ENCODE results near the gene RIC3.

Gene RIC3, protein sequence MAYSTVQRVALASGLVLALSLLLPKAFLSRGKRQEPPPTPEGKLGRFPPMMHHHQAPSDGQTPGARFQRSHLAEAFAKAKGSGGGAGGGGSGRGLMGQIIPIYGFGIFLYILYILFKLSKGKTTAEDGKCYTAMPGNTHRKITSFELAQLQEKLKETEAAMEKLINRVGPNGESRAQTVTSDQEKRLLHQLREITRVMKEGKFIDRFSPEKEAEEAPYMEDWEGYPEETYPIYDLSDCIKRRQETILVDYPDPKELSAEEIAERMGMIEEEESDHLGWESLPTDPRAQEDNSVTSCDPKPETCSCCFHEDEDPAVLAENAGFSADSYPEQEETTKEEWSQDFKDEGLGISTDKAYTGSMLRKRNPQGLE

GRCh38 chr11:8168485-8169257 is at the start of gene RIC3:
Gene RIC3 (minus strand): TSS chr11:8169025. CDS start chr11:8168989, 36 bp downstream.
- DNase-seq (ENCODE audit: low read depth, low spot score), result peak; percentile 8

DNA sequence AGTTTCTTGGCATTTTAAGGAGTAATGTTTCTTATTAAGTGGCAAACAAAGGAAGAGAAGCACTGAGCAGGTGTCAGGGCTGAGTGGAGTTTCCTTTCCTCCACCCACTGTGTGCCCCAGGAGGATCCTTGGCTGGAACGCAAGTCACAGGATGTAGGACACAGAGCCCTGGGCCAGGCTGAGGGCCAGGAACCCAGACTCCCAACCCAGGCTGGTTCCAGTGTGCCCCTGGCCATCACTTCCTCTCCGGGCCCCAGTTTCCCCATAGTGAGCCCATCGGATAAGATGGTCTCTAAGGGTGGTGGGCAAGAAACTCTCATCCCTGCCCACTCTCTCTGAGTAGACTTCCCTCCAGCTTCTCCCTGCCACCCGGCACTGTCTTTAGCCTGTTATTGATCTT is 49.6 kb upstream of the RIC3 start:
- no peak for DNase-seq (ENCODE audit: low read depth, low spot score)

DNA sequence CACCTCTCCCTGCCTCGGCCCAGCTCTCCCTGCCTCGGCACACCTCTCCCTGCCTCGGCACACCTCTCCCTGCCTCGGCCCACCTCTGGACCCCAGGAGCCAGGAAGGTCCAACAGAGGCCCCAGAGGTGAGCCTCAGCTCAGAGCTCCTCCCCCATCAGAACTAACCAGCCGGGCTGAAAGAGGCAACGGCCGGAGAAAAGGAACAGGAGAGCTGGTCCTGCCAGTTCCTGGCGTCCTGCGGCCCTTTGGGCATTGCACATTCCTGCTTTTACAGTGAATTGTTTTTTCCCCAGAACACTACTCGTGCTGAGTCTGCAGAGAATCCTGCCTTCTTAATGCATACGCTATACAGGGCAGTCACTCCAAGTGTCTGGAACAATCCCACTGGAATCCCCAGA is 49.1 kb upstream of the RIC3 start:
- DNase-seq (ENCODE audit: low read depth, low spot score), result no peak

DNA sequence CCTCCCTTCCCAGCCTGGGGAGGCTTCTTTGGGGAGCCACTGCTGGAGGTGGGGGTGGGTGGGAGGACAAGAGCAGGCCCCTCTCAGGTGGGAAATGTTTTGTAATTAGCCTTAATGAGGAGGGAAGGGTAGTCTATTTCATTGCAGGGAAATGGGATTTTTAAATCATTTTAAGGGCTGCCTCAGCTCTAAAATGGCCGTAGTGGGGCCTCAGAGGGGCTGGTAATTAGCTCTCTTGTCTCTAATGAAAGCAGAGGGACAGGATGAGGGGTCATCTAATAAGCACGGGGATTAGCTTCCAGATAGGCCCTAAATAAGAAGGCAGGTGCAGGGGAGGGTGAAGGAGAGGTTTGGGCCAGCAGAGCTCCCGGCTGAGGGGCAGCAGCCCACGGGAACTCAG is 48.3 kb upstream of the RIC3 start:
- no peak for DNase-seq (ENCODE audit: low read depth, low spot score)

DNA sequence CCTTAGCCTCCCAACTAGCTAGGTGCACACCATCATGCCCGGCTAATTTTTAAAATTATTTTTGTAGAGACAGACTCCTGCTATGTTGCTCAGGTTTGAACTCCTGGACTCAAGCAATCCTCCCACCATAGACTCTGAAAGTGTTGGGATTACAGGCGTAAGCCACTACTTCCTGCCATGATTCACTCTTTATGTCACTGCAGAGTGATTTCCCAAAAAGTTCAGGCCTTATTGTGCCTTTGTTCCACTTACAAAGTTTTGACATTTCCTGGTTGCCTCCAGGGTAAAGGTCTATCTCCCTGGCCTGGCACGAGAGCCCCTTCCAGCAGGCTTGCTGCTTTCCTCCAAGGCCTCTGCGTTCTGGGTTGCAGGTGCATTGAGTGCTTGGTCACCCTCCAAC is 44.6 kb upstream of the RIC3 start:
- DNase-seq (ENCODE audit: low read depth, low spot score), result no peak

GRCh38 chr11:8209208-8209807 is 40.5 kb upstream of the RIC3 start:
- DNase-seq (ENCODE audit: low read depth, low spot score), result no peak

DNA sequence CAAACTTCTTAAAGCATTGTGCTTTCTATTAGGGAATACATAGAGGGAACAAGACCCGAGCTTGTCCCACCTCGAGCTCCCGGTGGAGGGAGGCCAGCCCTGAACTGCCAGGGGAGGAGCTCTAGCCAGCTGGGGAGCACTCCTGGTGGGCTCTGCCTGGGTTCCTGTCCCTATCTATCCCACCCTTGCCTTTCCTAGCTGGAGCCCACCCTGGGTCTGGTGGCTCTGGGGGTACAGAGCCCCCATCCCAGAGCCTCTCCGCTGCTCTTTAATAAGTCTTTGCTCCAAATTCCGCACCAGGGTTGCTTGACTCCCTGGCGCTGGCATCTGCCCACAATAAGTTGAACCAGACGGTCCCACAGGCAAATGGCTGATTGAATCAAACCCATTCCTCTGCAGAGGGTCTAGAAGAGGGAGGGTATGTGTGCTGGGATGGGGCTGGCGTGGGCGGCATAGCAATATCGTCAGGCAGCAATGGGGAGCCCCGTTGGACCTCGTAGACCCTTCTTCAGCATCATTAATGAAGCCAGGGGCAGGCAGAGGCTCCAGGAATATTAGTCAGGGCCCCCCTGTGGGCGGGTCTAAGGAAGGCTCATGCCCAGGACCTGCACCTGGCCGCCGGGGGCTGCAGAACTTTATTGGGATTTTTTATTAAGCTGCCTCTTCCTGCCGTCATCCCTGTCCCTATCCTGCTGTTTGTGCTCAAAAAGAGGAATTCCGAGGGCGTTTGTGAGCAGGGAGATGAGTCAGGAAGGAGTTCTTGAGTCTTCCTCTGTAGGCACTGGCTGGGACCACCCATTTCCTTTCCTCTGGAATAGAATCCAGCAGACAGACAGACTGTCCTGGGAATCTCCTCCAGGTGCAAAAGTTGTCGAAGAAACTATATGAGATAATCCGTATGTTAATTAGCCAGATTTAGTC is 38.5 kb upstream of the RIC3 start:
- no peak for DNase-seq (ENCODE audit: low read depth, low spot score)

DNA sequence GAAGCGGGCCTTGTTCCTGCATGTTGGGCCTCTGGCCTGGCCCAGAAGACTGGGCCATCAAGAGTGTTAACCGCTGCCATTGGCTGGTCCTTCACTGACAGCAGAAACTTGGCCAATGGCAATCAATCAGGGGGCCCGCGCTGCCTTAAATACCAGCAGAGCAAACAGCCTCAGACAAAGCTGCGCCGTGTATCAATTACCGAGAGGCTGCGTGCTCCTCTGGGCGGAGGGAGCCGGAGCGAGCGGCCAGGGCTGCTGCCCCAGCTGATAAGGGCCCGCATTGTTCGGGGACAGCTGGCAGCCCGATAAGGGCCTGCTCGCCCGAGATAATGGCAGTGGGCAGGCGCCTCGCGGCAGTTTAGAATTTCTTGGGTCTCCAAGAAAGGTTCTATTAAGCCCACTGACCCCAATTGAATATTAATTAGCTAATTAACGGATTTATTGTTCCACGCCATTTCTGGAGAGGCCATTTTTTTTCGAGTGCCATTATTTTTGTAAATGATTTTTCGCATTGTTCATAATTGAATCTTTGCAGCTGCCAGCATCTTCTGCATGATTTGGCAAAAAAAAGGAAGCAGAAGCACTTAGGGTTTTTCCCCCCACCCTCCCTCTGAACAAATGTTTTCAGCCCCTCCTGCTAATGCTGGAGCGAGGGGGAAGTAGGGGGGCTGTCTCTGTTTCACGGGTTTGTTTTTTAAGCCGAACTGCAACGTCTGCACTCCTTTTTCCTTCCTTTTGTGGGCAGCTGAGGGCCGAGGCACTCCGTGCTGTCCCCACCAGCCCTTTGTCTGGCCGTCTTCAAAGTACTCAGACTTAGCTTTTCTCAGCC is 37.6 kb upstream of the RIC3 start:
- DNase-seq (ENCODE audit: low read depth, low spot score), result no peak

- no peak for DNase-seq (ENCODE audit: low read depth, low spot score)
These were observed 36.7 kb upstream of the RIC3 start for GRCh38 chr11:8205566-8205965.

DNA sequence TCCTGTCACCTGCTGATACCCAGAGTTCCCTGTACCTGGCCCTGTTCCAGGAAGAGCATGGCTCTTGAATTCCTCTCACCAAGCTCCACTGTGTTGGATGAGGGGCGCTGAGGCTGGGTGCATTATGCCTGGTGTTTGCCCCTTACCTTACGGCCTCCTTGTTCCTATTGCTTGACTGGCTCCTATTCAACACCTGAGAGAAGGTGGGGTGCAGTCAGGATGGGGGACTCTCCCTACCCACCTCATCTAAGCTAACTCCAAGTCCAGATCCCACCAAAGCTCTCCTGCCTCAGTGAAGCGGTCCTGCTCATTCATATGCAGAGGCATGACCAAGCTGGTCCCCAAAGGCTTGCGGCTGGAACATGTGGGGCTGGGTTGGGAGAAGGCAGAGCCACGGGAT is 35.8 kb upstream of the RIC3 start:
- DNase-seq (ENCODE audit: low read depth, low spot score), result no peak

DNA sequence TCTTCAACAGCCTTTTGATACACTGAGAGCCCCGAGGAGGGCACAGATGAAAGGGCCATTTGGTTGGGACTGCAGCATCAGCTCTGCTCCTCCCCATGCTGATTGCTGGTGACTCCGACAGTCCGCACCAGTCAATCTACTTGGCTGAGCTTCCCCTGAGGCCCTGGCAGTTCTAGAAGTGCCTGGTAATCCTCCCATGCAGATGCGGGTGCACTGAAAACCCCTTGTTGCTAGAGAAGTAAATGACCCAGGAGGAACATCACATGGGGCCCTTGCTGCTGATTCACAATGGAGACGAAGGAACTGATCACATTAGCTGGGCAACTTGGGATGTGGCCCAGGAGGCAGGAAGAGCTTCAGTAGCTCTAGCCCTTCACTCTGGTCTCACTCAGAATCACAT is 35.2 kb upstream of the RIC3 start:
- DNase-seq (ENCODE audit: low read depth, low spot score), result no peak

DNA sequence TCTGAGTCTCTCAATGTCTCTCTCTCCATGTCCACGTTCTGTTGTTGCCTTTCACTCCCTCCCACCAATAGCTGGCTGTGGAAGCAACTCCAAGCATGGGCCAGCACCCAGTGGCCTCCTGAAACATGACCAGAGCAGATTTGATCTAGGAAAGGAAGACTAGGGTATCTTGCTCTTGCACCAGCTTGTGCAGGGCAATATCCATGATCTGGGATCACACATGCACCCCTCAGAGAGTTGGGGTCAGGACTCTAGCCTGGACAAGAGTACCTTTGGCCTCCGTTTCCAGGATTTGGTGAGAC is 34.5 kb upstream of the RIC3 start:
- DNase-seq (ENCODE audit: low read depth, low spot score), result no peak

- no peak for DNase-seq (ENCODE audit: low read depth, low spot score)
These were observed 33.9 kb upstream of the RIC3 start for GRCh38 chr11:8202516-8203413.

GRCh38 chr11:8201644-8202365 is 33.0 kb upstream of the RIC3 start:
- DNase-seq (ENCODE audit: low read depth, low spot score), result no peak

DNA sequence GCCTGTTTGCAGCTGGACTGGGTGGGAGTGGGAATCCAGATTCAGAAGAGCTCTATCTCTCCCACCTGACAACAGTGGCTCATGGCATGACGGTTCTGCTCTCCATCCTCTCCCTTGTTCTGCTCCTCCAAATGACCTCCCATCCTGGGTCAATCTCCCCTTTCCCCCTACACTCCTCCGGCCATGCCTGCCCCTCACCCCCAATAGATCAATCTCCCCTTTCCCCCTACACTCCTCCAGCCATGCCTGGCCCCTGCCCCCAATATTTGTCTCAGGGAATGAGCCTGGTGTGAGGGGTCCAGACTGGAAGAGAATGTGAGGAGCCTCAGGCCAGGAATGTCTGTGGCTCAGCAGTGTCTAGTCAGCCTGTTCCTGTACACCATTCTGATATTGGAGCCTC is 30.9 kb upstream of the RIC3 start:
- no peak for DNase-seq (ENCODE audit: low read depth, low spot score)

DNA sequence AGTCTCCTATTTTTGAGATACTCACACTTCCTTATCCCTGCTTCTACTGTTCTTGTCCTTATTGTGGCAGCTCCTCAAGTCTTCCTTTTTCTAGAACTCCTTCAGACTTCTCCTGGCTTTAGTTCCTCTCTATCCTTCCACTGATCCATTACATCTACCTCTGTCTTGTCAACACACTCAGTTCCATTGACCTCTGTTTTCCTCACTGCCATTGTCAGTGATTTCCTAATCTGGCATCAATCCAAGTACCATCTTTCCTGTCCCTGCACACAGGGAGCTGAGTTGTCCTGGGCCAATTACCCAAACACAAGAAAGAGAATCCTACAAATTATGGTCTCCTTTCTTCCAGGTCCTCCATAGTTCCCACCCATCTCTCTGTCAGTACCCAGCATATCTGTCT is 27.9 kb upstream of the RIC3 start:
- DNase-seq (ENCODE audit: low read depth, low spot score), result no peak

DNA sequence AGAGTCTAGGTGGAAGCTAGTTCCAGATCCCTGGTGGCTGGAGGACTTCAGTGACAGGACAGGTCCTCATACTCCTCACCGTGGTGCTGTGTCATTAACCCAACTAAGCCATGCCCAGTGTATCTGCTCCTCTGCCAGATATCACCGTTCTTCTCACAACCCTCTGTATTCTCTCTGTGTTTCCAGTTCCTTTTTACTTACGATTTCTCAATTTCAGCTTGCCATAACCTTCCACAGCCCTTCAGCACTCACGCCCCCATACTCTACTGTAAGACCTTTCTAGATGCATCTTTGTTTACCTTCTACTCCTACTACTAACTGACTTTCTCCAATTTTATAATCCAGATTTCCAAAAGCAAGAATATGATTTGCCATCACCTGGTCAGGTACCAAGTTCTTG is 26.1 kb upstream of the RIC3 start:
- DNase-seq (ENCODE audit: low read depth, low spot score), result no peak

- no peak for DNase-seq (ENCODE audit: low read depth, low spot score)
These were observed 24.0 kb upstream of the RIC3 start for GRCh38 chr11:8192896-8193209.

Measured in activated CD4-positive, CD25-positive, alpha-beta regulatory T cell treated with anti-CD3 and anti-CD28 coated beads, Interleukin-2, amount 50 U/mL, for 16 hours (primary cell).